HT1080 (cell line): ENCODE results near the gene APC. TPM values are rescaled to one million over a fixed set of nuclear protein-coding genes. Genes with fewer than 3 reads are reported as not detected.
A peak's percentile ranks its signal among the peaks of the same experiment; 100 is the strongest.
"Not testable (repeated sequence)": the region's sequence is repeated elsewhere in the genome, so short reads cannot be mapped to it uniquely, and the experiment has no call there.

Experiments
- DNase-seq: peaks from one replicate; pipeline ENCODE4 v3.0.0-alpha.2; 2015; ENCODE audit warnings: low read depth
- total RNA-seq: library from RNA; depleted of rRNA; stranded (reverse); fragments of >200 nt; shearing (Covaris generic); gene quantifications from 2 replicates; pipeline ENCODE4 v1.2.3, GENCODE V29; 2014

APC gene
- total RNA-seq, 1 experiment from 2014 or later = 28.9 TPM

- DNase-seq = no peak
Observed at GRCh38 chr5:112713206-112713605, 24.5 kb upstream of the APC start.

DNA sequence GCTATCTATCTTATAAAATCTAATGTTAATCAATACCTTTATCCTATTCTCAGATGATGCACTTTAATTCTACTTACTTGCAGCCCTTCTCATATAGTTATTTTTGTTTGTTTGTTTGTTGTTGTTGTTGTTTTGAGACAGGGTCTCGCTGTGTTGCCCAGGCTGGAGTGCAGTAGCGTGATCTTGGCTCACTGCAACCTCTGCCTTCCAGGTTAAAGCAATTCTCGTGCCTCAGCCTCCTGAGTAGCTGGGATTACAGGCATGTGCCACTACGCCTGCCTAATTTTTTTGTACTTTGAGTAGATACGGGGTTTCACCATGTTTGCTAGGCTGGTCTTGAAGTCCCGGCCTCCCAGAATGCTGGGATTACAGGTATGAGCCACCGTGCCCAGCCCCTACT lies 20.8 kb upstream of the APC start:
- not testable (repeated sequence) for DNase-seq

- no peak for DNase-seq
Observed at GRCh38 chr5:112717506-112718082, 20.1 kb upstream of the APC start.

- no peak for DNase-seq
Observed at GRCh38 chr5:112718344-112718743, 19.3 kb upstream of the APC start.

DNA sequence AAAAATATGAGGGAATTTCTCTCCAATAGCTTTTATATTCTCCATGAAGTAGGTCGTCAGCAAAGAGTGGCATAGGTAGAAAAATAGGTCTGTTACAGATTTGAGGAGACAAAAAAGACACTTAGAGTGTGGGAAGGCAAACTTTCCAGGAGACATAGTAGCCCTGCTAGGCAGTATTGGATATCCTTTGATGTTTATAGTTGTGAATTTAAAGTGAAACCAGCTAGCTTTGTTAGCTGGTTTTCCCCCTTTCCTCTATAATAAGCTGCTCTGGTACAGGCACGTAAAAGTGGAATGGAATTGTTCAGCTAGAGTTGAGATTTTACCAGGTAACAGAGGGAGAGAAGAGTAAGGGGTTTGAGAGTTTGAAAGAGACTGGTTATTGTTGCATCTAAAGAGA lies 17.1 kb upstream of the APC start:
- DNase-seq = no peak

- DNase-seq = no peak
Observed at GRCh38 chr5:112724901-112725300, 12.8 kb upstream of the APC start.

- DNase-seq = no peak
Observed at GRCh38 chr5:112729630-112730029, 8.1 kb upstream of the APC start.

DNA sequence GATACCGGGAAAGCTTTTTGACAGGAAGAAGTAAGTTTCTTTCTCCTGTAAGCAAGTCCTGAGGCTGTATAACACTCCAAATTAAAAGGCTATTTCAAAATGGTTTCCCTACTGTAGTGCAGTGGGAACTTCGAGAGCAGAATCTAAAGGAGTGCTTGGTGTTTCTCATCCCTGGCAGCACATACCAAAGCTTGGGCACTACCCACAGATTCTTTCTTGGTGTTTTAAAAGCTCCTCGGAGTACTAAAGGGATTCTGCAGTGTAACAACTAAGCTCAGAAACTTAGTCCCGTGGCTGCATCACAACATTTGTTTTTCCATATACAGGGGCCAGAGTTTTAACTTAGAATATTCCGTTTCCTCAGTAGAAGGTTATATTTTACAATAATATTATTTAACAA lies 5.6 kb upstream of the APC start:
- no peak for DNase-seq

DNA sequence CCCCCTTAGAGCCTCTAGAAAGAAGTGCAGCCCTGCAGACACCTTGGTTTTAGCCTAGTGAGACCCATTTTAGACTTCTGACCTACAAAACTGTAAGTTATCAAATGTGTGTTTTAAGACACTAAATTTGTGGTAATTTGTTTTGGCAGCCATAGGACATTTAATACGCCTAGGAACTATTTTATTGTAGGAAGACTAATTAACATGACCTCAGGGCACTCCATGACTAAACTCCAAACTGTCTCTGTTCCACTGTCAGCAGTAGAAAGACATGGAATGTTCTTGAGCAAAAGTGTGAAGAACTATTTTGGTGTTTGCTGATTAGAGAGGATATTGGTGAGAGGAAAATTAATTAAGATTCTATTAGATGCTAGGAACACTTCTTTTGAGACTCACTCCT lies 4.1 kb upstream of the APC start:
- DNase-seq = no peak

GRCh38 chr5:112734597-112734996 lies 3.1 kb upstream of the APC start:
- DNase-seq = no peak

DNA sequence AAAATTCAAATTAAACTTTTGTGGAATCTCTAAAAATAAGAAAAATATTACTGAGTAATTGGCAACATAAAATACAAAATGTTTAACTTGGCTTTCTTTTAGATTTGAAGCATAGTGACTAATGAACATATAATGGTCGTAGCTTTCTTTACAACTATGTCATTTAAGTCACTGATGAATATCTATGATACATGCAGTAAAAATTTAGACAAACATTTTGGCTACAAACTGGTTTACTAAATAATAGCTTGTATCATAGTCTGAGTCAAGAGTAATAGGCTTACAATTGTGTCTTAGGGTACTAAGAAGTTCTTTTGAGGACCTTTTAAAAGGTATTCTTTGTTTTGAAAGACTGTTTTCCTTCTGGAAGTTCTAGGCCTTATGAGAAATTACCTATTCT lies 2.0 kb upstream of the APC start:
- DNase-seq = no peak

DNA sequence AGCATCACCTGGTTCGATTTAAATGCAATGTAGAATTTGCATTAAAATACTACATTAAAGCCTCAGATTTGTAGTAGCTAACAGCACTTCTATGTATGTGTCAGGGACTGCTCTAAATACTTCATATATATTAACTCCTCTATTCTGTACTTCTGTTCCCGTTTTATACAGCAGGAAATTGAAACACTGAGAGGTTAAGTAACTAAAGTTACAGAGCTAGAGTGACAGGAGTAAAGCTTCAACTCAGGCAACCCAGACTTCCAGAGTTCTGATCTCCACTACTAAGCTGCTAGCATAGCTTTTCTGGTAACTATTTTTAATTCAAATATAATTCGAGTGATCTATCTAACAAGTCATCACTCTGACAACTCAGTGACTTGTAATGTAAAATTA lies 619 bp upstream of the APC start:
- no peak for DNase-seq

GRCh38 chr5:112738191-112738560 lies 491 bp downstream of the APC start:
- peak; percentile 23 for DNase-seq

DNA sequence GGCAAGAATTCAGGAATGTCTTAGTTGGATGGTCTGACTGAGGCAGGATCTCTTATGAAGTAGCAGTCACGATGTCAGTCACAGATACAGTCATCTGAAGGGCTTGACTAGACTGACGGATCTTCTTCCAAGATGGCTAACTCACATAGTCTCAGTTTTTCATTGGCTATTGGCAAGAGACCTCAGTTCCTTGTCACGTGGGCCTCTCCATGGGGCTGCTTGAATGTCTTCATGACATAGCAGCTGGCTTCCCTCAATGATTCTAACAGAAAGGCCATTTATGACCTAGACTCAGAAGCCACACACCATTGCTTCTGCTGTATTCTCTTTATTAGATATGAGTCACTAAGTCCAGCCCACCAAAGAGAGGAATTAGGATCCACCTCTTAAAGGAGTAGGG lies 4.7 kb downstream of the APC start:
- DNase-seq = peak; percentile 5

GRCh38 chr5:112743631-112744030 lies 5.9 kb downstream of the APC start:
- no peak for DNase-seq

- no peak for DNase-seq
Observed at GRCh38 chr5:112752335-112752734, 14.7 kb downstream of the APC start.

DNA sequence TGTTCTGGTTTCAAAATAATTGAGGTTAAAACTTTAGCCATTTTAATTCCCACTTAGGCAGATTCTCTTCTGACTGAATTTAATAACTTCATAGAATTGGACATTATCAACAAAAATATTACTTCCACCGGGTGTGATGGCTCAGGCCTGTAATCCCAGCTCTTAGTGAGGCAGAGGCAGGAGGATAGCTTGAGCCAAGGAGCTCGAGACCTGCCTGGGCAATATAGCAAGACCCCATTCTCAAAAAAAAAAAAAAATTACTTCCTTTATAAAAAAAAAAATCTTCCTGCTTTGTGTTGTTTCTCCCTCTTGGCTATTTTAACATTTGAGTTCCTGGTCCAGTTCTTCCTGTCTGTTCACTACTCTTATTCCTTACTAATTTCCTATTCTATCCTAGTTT lies 18.0 kb downstream of the APC start:
- DNase-seq = no peak

- peak; percentile 50 for DNase-seq
Observed at GRCh38 chr5:112757468-112758208, 20.0 kb downstream of the APC start.

DNA sequence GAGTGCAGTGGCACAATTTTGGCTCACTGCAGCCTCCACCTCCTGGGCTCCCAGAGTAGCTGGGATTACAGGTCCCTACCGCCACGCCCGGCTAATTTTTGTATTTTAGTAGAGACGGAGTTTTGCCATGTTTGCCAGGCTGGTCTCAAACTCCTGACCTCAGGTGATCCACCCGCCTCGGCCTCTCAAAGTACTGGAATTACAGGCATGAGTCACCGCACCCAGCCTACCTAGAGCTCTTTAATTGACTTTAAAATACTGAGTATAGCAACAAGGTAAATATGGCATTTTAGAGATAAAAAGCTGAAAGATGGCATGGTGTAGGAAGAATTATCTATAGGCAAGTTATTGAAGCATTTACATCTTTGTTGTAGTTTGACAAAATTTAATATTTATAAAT lies 21.0 kb downstream of the APC start:
- DNase-seq = no peak

GRCh38 chr5:112762113-112762810 lies 24.6 kb downstream of the APC start:
- DNase-seq = peak; percentile 22

GRCh38 chr5:112763165-112763564 lies 25.5 kb downstream of the APC start:
- DNase-seq = no peak

DNA sequence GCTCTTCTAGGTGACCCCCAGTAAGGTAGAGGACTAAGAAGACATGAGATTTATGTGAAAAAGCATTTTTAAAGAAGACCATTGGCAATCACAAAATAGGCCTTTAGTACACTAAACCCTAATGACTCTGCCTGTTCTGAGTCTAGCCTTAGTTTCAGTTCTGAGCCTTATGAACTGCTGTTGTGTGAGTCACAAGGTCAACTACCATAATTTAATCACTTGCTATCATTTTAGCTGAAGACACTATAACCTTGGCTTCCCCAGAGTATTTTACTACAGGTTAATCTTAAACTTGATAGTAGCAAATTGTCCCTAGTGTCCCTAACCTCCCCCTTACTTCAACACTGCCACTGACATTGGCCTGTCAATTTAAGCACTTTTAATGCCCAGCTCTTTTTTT lies 34.4 kb downstream of the APC start:
- no peak for DNase-seq

DNA sequence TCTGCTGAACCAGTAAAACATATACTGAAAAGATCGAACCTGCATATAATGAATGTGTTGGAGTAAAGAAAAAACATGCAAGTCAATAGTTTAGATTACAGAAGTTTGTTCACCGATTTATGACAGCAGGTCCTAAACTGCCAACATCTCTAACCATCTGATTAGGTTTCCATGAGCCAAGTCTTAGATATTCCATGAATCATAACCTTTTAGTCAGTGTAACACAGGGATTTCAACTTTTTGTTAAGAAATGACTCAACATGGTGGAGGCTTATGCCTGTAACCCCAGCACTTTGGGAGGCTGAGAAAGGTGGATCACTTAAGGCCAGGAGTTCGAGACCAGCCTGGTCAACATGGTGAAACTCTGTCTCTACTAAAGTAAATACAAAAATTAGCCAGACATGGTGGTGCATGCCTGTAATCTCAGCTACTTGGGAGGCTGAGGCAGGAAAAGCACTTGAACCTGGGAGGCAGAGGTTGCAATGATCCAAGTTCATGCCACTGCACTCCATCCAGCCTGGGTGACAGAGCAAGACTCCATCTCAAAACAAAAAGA lies 38.7 kb downstream of the APC start:
- peak; percentile 70 for DNase-seq
